HCT116 (cell line): ENCODE data around the gene MERTK.

Experiments
- EZH2 ChIP-seq: fragments of 200-600 bp; sonication (generic); IDR thresholded peaks from 2 replicates; pipeline ENCODE4 v1.6.1; 2017; ENCODE audit warnings: antibody characterized with exemption, mixed run types
- POLR2A ChIP-seq: IDR thresholded peaks from 2 replicates; pipeline ENCODE4 v1.7.0; 2011; ENCODE audit warnings: borderline replicate concordance; ENCODE audit not compliant: insufficient read depth, insufficient read length; ENCODE audit errors: extremely low read depth
- RAD21 ChIP-seq: IDR thresholded peaks from 2 replicates; pipeline ENCODE4 v1.6.1; 2012; ENCODE audit warnings: low read depth, mild to moderate bottlenecking
- ZFX ChIP-seq: fragments of 450-650 bp; IDR thresholded peaks from 2 replicates; pipeline ENCODE4 v1.6.1; 2017
- TF ChIP-seq, protein P1 (sequence below), 3 experiments: fragments of 200-600 bp in 1 of 3; sonication (generic) in 1 of 3; IDR thresholded peaks in 2 of 3; conservative IDR thresholded peaks in 1 of 3; 2 replicates each; pipeline ENCODE4 v1.5.1; 2012 to 2017; ENCODE audit warnings: low read depth in 2 of 3, low read length in 2 of 3, antibody characterized with exemption in 1 of 3, borderline replicate concordance in 1 of 3, control low read depth in 1 of 3, mild to moderate bottlenecking in 1 of 3, mixed read lengths in 1 of 3, mixed run types in 1 of 3, moderate library complexity in 1 of 3; ENCODE audit not compliant: insufficient read depth in 1 of 3

DNA sequence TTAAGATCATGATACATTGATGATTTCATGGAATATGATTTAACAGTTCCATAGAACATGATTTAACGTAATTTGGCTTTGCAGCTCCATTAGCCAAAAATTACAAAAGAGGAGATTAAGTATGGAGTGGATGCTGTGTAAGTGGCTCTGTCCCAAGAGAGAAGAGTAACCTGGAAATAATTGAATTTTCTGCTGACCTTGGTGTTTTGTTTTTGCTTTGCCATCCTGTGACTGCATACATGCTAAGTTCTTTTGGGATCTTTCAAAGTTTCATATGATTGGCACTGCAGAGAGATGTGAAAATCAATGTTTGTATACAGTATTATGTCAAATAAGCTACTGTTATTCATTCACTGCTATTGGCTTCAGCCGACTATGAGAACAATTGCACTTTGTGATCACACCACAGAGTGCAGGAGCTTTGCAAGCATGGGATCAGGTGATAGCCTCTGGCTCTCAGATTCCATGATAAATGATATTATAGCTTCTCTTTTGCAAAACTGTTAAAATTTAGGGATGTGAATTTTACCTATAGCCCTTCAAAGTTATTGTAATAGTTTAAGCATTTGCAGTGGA is 110.6 kb downstream of the MERTK start:
- TF ChIP-seq, protein P1, sequence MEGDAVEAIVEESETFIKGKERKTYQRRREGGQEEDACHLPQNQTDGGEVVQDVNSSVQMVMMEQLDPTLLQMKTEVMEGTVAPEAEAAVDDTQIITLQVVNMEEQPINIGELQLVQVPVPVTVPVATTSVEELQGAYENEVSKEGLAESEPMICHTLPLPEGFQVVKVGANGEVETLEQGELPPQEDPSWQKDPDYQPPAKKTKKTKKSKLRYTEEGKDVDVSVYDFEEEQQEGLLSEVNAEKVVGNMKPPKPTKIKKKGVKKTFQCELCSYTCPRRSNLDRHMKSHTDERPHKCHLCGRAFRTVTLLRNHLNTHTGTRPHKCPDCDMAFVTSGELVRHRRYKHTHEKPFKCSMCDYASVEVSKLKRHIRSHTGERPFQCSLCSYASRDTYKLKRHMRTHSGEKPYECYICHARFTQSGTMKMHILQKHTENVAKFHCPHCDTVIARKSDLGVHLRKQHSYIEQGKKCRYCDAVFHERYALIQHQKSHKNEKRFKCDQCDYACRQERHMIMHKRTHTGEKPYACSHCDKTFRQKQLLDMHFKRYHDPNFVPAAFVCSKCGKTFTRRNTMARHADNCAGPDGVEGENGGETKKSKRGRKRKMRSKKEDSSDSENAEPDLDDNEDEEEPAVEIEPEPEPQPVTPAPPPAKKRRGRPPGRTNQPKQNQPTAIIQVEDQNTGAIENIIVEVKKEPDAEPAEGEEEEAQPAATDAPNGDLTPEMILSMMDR (IDR thresholded peaks at IDR 0.05 in 2 of 3, conservative IDR thresholded peaks at IDR 0.05 in 1 of 3; ENCODE audit: borderline replicate concordance in 1 of 3, insufficient read depth in 1 of 3, low read depth in 2 of 3, low read length in 2 of 3) = no peak
- TF ChIP-seq ZFX (no peak), RAD21 (no peak), EZH2 (no peak), POLR2A (no peak)
